ENCODE results near the gene CKM.
A peak's percentile ranks its signal among the peaks of the same experiment; 100 is the strongest.
"Not testable (repeated sequence)": the region's sequence is repeated elsewhere in the genome, so short reads cannot be mapped to it uniquely, and the experiment has no call there.

CKM gene

DNA sequence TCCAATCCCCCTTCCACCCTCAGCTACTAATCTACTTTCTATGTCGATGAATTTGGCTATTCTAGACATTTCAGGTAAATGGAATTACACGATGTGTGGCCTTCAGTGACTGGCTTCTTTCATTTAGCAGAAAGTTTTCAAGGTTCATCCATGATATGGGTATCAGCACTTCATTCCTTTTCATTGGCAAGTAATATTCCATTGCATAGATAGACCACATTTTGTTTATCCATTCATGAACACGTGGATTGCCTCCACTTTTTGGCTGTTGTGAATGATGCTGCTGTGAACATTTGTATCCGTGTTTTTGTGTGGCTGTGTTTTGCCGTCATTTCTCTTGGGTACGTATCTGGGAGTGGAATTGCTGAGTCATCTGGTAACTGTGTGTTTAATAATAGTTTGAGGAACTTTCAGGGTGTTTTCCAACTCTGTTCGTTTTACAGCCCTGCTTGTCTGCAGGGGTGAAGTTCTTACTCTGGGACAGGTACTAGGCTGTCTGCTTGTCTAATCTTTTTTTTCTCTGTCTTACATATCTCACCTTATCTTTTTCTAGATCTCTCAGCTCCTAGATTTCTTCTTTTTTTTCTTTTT lies 39.1 kb downstream of the CKM start:
- DNase-seq: peak; percentile 78 to 85 (median 84)

DNA sequence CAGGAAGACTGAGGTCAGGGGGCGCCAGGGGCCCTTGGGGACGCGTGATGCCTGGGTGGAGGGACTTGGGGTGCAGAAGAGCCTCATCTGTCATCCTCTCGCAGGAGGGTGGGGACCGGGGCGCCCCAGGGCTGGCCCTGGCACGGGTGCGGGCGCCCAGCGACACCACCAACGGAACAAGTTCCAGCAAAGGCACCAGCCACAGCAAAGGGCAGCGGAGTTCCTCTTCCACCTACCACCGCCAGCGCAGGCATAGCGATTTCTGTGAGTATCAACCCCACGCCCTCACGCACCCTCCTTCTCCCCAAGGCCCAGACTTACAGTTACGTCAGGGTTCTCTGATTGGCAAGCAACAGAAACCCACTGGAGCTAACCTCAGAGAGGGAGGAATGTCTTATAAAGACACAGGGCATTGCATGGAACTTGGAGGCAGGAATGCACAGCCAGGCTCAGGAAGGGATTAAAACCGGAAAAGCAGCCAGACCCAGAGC lies 42.2 kb downstream of the CKM start:
- DNase-seq: peak in 2 of 3 donors; percentile 23 to 35

GRCh38 chr19:45279587-45280192 lies 43.0 kb downstream of the CKM start:
- no peak for DNase-seq

DNA sequence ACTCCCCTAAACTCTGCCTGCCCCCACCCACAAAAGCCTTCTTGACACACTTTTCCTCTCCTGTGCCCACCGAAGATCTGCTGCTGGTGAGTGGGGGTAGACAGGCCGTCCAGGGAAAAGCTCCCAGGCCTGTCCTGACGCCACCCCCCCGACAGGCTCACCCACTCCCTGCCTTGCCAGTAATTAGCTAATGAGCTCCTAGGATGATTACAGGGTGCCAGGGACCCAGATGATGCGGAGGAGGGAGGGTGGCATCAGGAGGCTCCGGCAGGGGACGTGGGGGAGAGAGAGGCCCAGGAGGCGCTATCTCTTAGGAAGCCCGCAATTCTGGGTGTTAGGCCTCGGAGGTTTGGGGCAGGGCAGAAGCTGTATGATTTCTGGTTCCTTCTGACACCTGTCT lies 44.6 kb downstream of the CKM start:
- DNase-seq: no peak

DNA sequence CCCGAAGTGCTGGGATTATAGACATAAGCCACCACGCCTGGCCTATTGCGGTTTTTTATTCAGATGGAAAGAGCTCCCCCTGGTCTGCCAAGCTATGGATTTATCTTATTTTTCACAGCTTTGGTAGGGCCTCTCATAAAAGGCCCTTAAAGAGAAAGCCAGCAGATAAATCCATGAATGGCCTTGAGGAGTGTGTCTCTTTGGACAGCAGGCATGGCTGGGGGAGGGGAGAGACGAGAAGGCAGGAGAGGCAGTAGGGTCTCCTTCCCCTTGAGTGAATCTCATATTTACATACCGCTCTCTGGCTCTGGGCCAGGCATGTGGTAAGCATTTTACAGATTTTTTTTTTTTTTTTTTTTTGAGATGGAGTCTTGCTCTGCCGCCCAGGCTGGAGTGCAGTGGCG lies 46.4 kb downstream of the CKM start:
- no peak for DNase-seq

DNA sequence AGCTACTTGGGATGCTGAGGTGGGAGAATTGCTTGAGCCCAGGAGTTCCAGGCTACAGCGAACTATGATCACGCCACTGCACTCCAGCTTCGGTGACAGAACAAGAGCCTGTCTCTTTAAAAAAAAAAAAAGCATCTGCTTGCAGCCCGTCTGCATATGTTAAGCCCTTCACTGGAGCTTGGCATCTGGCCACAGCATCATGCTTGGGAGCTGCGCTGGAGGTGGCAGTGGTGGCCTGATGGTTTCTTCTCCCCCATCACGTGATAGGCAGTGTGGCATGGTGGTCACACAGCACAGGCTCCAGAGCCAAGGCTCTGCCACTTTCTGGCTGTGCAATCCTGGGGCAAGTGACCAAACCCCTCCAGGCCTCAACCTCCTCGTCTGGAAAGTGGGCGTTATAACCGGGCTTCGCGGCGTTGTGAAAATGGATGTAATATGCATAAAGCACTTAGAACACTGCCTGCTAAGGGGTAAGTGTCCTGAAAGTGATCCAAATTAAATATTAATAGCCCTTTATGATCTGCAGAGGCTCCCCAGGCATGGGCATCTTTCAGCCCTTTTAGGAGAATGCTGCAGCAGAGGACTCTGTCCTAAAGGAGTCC lies 47.2 kb downstream of the CKM start:
- DNase-seq: no peak

- no peak for DNase-seq
Measured at GRCh38 chr19:45273521-45273855, 49.2 kb downstream of the CKM start.

GRCh38 chr19:45271735-45272108 lies 51.0 kb downstream of the CKM start:
- no peak for DNase-seq

GRCh38 chr19:45271098-45271734 lies 51.5 kb downstream of the CKM start:
- DNase-seq: no peak

DNA sequence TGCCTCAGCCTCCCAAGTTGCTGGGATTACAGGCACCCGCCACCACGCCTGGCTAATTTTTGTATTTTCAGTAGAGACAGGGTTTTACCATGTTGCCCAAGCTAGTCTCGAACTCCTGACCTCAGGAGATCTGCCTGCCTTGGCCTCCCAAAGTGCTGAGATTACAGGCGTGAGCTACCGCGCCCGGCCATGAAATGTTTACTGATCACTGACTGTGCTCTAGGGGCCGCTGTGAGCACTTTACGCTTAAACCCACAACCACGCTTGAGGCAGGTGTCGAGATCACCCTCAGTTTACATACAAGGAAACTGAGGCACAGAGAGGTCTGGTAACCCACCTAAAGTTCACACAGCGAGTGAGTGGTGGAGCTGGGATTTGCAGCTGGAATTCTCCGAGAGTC lies 52.7 kb downstream of the CKM start:
- not testable (repeated sequence) for DNase-seq

DNA sequence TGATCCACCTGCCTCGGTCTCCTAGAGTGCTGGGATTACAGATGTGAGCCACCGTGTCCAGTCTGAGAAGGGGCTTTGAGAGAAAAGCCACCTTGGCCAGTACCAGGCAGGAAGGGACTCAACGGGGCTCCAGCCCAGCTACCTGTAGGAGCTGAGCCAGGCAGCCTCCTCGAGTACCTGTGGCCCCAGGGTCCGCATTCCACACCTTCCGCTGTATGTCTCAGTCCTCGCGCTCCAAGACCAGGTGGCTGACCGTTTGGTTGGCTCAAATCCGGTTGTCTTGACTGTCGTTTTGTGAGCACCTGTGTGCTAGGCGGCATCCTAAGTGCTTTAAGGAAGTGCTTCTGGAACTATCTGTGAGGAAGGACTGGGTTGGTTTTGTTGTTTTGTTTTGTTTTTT lies 55.4 kb downstream of the CKM start:
- no peak for DNase-seq

GRCh38 chr19:45265375-45265774 lies 57.3 kb downstream of the CKM start:
- DNase-seq: no peak

- no peak for DNase-seq
Measured at GRCh38 chr19:45264781-45265317, 57.8 kb downstream of the CKM start.

GRCh38 chr19:45263013-45263412 lies 59.7 kb downstream of the CKM start:
- DNase-seq: no peak

DNA sequence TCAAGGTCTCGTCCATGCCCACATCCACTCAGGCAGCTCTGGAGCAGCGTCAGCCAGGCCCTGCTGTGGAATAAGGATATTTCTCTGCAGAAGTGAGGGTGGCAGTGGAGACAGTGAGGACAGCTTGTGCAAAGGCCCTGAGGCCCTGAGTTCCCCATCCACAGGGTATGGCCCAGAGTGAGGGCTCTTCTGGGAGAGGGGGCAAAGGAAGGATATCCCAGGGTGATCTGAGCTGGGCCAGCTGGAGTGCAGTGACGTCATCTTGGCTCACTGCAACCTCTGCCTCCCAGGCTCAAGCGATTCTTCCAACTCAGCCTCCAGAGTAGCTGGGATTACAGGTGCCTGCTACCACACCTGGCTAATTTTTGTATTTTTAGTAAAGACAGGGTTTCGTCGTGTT lies 60.1 kb downstream of the CKM start:
- DNase-seq: no peak

DNA sequence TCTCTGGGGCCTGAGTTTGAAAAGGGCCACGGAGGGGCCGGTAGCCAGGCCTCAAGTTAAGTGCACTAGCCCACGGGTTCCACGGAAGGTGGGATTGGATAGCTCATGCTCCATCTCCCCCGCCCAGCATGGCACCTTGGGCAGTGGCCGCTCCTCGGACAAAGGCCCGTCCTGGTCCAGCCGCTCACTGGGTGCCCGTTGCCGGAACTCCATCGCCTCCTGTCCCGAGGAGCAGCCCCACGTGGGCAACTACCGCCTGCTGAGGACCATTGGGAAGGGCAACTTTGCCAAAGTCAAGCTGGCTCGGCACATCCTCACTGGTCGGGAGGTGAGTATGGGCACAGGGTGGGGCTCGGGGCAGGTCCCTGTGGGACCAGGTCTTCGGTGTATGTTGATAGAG lies 63.8 kb downstream of the CKM start:
- DNase-seq: no peak

GRCh38 chr19:45256836-45257235 lies 65.8 kb downstream of the CKM start:
- DNase-seq: no peak
